HG02678 (cell line): ENCODE measurements around the gene LRRC3.

ENCODE experiments used
- ATAC-seq: cut with Tn5 transposase; IDR thresholded peaks from one replicate; pipeline ENCODE4 v1.9.1; 2021; ENCODE audit warnings: mild to moderate bottlenecking, moderate library complexity; ENCODE audit not compliant: unreplicated experiment

LRRC3 gene

DNA sequence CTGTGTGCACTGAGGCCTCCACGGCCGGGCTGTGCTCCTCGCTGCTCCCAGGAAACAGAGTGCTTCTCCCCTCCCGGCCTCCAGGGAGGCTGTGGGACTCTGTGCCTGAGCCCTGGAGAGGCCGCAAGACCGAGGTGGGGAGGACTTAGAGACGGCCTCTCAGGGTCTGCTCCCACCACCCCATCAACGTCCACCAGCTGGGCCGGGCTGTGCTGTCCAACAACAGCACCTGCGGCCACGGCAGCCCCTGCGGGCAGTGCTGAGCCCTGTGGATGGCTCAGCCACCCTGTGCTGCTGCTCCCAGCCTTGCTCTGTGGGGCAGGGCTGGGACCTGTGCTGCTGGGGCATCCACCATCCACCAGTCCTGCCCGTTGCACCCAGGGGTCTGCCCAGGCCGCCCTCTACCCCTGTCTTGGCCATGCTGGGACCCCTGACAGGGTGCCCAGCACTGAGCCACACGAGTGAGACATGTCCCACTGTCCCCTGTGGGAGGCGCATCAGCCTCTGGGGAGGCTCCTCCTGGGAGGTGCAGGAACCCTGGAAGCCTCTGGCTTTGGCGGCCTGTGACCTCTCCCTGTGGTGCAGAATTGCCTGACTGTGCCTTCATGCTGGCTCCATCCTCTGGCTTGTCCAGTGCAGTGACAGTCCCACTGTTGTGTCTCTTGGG lies 31.2 kb upstream of the LRRC3 start:
- no peak for ATAC-seq

DNA sequence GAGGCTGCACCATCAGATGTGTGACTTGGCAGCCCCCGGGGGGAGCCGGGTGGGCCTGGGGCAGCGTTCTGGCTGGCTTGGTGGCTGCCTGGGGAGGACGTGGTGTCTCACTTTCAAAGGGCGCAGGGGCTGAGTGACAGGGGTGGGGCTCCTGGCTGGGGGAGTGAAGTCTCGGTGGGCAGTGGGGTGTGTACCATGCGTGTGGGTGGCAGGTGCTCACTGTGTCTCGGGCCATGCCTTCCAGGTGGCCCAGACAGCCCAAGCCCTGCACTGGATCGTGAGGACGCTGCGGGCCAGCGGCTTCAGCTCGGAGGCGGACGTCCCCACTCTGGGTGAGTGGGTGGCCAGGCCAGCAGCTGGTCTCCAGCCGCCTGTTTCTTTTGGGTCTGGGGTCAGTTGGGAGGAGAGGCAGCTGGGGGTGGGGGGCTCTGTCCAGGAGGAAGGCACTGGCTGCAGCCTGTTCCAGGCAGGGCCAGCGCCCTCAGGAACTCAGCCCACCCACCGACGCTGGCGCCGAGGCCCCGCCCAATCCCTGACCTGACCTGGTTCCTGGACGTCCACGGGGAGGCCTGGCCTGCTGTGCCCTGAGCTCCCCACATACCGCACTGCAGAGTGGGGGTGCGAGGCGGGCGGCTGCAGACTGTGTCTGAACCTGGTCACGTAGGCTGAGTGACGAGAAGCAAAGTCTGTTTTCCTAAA lies 30.6 kb upstream of the LRRC3 start:
- no peak for ATAC-seq

DNA sequence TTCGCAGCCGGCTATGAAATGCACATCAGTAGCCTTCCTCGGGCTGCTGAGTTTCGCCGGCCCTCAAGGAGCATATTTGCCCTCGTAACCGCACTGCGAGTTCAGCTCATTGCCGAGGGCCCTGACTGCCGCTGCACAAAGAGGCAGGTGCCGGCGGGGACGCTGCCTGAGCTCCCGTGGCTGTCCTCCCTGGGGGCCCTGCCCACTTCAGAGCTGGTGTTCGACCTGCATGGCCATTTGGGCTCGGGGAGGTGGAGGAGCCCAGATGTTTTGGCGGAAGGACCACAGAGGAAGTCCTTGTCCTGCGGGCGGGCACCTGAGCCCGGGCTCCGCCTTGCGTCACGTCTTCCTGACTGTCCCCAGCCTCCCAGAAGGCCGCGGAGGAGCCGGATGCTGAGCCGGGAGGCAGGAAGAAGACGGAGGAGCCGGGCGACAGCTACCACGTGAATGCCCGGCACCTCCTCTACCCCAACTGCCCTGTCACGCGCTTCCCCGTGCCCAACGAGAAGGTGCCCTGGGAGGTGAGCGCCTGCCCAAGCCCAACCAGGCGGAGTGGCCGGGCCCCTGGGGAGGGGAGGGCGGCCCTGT lies 29.9 kb upstream of the LRRC3 start:
- ATAC-seq = no peak

DNA sequence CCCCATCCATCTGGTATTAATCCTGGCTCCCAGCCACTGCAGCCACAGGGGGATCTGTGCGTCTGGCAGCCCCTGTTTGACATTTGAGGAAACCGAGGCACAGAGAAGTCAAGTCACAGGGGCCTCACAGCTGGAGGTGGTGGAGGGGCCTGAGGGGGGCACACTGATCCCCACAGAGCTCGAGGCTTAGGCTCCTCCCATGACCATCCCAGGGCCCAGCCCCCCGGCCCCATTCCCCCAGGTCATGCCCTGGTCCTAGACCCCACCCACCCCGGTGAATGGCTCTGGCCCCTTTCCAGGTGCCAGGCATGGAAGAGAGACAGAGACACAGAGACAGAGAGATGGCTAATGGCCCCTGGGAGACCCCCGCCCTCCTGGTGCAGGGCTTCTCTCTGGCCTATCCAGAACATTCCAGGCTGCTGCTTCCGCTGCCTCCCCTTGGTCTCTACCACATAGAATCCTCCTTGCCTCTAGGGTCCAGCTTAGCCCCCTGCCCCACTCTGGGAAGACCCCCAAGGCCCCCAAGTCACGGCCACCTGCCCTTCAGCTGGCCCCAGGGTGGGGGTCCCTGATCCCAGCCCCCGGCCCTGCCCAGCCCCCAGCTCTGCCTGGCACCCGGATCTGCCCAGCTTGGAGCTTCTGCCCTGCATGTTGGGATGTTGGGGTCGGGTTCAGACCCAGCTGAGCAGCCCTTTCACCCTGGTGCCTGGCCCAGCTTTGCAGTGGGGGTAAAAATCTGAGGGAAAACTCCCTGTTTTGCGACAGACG lies 29.2 kb upstream of the LRRC3 start:
- ATAC-seq = no peak

DNA sequence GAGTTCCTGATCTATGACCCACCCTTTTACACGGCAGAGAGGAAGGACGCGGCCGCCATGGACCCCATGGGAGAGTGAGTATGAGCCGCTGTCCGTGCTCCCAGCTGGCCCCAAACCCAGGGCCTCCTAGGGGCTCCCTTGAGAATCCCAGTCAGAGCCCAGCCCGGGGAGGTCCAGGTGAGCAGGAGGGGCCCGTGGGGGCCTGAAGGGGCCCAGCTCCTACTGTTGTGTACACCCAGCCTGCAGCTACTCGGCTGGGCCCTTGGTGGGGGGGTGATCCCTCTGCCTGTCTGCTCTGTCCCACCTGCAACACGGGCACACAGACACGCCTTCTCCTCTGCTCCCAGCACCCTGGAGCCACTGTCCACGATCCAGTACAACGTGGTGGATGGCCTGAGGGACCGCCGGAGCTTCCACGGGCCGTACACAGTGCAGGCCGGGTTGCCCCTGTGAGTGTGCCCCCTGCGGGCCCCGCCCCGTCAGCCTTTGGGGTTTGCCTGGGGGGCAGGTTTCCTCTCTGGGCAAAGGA lies 28.6 kb upstream of the LRRC3 start:
- no peak for ATAC-seq

DNA sequence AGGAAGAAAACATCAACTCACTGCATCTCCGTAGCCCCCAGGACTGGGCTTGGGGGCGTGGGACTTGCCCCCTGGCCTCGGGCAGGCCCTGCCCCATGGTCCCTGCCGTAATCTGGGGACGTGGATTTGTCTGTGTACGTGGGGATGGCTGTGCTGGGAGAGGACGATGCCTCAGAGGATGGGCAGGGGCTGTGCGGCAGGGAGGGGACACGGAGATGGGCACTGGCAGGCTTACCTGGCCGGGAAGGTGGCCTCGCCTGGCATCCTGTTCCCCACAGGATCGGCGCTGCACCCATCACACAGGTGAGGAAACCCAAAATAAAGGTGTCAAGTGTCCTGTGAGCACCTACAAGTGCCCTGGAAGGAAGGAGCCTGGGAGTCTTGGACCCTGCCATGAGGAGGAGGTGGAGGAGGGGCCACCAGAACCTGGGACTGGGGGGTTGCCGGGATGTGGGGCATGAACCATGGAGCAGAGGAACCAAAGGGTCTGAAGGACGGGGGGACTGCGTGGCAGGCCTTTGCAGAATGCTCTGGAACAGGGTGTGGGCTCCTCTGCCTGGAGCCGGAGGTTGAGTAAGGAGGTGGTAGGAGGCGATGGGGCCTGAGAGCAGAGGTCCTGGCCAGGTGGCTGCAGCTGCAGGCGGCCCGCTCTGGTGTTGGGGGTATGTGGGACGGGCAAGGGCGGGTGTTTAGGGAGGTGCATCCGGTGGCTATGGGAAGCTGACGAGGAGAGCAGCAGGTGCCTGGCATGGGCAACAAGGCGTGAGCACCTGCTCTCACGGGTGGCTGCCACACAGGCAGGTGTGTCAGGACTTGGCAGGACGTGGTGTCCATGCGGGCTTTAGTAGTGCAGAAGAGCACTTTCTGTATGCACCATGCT lies 27.8 kb upstream of the LRRC3 start:
- ATAC-seq = no peak

DNA sequence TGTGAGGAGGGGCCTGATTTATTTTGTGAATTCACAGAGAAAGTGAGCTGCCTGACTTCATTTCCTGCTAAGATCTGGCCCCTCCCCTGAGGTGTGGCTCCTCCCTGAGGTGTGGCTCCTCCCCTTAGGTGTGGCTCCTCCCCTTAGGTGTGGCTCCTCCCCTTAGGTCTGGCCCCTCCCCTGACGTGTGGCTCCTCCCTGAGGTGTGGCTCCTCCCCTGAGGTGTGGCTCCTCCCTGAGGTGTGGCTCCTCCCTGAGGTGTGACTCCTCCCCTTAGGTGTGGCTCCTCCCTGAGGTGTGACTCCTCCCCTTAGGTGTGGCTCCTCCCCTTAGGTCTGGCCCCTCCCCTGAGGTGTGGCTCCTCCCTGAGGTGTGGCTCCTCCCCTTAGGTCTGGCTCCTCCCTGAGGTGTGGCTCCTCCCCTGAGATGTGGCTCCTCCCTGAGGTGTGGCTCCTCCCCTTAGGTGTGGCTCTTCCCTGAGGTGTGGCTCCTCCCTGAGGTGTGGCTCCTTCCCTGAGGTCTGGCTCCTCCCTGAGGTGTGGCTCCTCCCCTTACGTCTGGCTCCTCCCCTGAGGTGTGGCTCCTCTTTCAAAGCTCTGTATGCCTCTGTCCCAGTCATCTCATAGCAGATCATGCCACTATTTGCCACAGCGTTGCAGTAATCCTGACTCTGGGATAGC lies 26.9 kb upstream of the LRRC3 start:
- no peak for ATAC-seq

DNA sequence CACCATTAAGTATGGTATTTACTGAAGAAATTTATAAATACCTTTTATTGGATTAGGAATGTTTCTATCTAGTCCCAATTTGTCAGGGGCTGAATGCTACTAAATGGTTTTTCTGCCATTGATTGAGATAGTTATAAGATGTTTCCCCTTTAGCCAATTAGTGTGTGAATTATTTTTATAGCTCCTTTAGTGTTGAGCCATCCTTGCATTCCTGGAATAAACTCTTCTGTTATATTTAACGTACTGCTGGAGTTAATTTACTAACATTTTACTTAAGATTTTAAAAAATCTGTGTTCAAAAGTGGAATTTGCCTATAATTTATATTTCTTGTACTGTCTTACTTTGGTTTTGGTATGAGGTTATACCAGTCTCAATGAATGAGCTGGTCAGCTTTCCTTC lies 25.4 kb upstream of the LRRC3 start:
- no peak for ATAC-seq

DNA sequence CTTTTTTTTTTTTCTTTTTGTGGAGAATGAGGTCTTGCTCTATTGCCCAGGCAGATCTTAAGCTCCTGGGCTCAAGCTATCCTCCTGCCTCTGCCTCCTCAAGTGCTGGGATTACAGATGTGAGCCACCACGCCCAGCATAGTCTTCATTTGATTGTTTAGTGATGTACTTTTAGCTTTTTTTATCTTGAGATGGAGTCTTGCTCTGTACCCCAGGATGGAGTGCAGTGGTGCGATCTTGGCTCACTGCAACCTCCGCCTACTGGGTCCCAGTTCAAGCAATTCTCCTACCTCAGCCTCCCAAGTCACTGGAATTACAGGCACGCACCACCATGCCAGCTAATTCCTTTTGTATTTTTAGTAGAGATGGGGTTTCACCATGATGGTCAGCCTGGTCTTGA lies 24.0 kb upstream of the LRRC3 start:
- ATAC-seq = no peak

DNA sequence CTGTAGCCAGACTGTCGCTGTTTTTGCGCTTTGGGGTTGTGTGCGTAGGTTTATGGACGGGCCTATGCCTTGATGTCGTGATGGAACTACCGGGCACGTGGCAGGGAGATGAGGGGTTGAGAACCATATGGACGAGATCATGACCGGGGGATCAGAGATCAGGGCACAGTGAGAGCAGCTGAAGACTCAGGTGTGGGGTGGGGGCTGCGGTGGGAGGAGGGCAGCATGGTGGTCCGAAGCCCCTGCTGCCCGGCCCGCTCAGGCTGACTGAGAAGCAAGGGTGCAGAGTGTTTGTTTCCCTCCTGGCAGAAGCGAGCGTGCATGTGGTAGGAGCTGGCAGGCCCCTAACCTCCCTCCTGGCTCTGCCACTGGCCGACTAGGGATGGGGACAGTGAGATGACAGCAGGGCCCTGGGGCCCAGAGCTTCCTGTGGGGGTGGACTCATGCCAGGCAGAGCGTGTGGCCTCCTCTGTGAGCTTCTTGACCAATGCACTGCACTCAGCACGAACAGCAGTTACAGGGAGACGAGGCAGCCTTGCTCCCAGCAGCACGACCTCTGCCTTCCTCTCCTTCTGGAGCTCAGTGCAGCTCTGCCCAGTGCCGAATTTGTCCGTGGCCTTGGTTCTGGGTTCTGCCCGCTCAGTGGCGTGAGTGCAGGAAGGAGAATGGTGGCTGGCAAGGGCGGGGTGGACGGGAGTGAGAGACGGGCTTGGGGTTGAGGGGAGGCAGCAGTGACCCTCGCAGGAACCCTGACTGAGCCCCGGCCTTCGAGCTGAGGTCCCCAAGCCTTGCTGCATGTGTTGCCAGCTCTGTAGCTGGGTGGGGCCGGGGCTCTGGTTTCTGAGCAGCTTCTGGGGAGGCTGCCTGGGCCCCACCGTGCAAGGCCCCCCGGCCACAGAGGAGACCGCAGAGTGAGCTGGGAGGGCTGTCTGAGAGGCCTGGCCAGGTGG lies 22.2 kb upstream of the LRRC3 start:
- ATAC-seq = no peak

DNA sequence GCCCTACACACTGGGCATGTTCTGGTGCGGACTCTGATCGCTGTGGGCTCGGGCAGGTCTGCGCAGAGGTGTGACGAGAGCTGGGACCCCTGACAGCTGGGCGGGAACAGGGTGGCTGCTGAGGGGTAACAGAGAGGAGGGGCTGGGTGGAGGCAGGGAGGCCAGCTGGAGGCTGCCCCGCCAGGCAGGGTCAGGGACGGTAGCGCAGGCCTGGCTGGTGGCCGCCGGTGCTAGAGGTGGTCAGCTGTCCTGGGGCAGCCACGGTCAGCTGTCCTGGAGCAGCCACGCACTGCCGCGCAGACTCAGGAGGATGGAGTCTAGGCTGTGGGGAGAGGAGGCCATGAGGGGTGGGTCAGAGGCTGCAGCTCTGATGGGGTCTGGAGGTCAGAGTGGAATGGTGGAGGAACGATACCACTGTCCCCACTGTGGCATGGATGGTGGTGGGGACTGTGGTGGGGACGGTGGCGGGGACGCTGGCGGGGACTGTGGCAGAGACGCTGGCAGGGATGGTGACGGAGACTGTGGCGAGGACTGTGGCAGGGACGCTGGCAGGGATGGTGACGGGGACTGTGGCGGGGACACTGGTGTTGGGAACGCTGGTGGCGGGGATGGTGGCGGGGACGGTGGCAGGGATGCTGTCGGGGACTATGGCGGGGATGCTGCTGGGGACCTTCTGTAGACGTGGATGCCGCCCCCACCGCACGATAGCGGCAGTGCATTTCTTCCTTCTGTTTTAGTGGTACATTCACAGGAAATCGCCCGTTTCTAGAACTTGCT lies 21.3 kb upstream of the LRRC3 start:
- no peak for ATAC-seq

DNA sequence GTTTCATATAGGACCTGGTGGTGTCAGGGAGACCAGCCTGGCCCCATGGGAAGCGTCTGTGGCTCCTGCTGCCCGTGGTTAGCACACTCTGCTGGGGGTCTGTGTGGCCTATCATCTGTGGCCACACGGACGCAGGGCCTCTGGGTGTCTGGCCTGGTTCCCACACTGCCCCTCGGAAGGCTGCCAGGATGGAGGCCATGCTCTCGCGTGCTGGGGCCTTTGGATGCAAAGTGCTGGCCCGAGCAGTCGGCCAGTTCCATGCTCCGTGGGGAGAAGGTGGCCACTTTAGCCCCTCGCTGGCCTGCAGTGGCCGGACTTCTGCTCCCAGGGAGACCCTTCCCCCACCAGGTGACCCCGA lies 20.8 kb upstream of the LRRC3 start:
- ATAC-seq = no peak

DNA sequence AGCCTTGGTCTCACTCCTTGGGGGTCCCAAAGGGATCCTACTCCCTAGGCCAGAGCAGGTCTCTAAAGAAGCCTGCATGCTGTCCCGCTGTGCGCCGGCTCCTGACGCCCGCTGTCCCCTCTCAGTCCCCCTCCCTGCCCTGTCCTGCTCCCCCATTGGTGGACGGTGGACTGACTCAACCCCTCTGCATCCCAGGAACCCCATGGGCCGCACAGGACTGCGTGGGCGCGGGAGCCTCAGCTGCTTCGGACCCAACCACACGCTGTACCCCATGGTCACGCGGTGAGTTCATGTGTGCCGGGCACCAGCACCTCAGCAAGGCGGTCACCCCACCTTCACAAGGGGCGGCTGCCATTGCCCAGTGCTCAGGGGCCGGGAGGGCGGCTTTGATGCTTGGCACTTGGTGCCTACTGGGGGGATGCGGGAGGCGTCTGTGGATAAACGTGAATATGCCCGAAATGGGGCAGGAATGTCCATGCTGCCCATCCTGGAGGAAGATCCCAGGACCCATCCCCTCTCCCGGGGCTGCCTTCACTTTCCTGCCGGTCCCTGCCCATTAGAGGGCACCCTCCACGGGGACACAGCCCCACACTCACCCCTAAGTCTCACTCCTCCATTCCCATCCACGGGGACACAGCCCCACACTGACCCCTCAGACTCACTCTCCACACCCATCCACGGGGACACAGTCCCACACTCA lies 20.2 kb upstream of the LRRC3 start:
- no peak for ATAC-seq

DNA sequence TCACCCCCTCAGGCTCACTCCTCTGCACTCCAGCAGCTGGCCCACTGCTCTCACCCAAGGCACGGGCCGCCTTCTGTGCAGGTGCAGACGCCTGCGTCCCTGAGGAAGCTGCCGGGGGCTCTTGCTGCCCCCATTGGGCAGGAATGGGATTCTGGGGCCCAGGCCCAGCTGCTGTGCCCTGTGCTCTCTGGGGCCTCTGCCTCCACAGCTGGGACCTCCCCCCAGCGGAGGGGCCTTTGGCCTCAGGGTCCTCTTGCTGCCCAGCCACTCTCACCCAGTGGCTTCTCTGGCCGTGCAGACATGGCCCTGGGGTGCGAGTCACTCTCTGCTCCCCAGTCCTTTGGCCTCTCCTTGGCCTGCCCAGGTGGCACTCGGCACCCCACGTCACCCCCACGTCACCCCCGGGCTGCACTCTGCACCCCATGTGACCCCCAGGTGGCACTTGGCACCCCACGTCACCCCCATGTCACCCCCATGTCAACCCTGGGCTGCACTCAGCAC lies 19.1 kb upstream of the LRRC3 start:
- ATAC-seq = no peak

DNA sequence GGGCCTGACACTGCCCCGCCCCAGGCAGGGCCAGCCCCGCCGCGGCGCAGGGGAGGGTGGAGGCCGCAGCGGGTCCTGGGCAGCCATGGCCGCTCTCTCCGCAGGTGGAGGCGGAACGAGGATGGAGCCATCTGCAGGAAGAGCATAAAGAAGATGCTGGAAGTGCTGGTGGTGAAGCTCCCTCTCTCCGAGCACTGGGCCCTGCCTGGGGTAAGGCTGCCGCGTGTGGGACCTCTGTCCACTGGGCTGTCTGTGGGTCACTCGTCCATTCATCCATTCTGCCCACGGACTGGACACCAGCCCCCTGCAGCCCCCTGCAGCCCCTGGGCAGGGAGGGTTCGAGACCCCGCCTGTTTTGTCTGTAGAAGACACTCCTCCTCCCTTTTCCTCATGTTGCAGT lies 18.4 kb upstream of the LRRC3 start:
- no peak for ATAC-seq

DNA sequence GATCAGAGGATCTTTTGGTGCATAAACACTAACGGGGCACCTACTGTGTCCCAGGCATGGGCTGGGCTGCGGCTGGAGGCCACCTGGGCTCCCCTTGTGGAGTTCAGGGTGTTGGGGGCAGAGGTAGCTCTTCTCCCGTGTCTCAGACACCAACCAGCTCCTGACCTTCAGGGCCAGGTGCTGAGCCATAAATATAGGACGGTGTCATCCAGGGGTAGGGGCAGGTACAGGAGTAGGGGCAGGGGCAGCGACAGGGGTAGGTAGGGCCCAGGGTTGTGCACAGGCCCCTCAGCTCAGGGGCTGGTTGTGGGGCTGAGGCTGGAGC lies 18.0 kb upstream of the LRRC3 start:
- ATAC-seq = no peak

DNA sequence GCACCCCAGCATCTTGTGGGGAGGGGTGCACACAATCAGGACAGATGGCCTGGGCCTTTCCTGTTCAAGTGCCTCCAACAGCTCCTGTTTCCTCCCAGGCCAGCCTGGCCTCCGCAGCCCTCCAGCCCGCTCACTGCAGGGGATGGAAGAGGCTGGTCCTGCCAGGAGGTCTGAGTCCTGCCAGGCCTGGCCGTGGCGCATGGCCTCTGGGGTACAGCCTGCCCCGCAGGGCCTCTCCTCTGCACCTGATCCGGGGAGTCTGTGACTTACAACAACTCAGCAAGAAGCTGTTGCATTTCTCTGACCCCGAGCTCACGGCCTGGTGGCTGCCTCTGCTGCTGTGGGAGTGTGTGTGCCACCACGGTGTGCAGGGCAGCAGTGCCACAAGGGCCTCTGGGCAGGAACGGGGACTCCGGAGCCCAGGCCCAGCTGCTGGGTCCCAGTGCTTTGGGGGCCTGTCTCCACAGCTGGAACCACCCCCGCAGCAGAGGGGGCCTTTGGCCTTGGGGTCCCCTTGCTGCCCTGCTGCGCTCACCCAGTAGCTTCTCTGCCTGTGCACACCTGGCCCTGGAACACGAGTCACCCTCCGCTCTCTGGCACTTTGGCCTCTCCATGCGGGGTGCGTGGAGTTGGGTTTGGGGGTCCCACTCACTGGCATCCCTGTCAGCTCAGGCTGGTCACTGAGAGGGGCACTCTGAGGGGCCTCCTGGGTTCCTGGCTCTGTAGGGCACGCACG lies 17.4 kb upstream of the LRRC3 start:
- no peak for ATAC-seq
